Measurements from ENCODE around the gene FGF19. TPM values are rescaled to one million over a fixed set of nuclear protein-coding genes. Genes with fewer than 3 reads are reported as not detected.
A peak's percentile ranks its signal among the peaks of the same experiment; 100 is the strongest.

The FGF19 gene
- total RNA-seq, 2 donors from 2014 or later = not detected

DNA sequence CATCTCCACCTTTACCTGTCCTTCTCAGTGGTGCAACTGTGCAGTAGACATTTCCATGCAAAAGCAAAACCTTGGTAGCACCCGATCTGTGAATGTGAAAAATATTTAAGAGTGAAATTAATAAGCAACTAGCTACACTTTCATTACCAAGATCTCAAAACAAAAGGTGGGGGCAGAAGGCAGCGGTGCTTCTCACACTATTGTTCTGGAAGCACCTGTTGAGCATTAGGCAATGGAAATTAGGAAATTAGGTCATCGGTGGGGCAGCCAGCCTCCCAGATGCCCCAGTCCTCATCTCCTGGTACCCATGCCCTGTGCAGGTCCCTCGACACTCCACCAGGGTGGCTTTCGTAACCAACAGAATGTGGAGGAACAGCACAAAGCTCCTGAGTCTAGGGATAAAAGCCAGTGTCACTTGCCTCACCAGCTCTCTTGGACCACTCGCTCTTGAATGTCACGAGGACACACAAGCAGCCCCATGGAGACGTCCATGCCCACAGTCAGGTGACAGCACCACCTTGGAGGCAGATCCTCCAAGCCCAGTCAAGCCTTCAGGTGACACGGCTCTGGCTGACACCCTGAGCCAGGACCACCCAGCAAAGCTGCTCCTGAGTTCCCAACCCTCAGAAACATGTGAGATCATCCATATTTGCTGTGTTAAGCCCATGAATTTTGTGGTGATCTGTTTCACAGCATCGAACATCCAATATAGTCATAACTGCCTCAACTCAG is 31.9 kb downstream of the FGF19 start:
- Histone ChIP-seq H3K4me1 (peaks cover 0 to 32% of the 10 kb centered on the region in 2 donors), H3K27me3 (no peaks in the 10 kb centered on the region), H3K27ac (no peak overlapping the region), H3K4me3 (no peak overlapping the region), H3K9me3 (no peaks in the 10 kb centered on the region), H3K36me3 (peaks cover 29% of the 10 kb centered on the region)
- no peak for DNase-seq (ENCODE audit: low spot score)
- TF ChIP-seq, protein P1, sequence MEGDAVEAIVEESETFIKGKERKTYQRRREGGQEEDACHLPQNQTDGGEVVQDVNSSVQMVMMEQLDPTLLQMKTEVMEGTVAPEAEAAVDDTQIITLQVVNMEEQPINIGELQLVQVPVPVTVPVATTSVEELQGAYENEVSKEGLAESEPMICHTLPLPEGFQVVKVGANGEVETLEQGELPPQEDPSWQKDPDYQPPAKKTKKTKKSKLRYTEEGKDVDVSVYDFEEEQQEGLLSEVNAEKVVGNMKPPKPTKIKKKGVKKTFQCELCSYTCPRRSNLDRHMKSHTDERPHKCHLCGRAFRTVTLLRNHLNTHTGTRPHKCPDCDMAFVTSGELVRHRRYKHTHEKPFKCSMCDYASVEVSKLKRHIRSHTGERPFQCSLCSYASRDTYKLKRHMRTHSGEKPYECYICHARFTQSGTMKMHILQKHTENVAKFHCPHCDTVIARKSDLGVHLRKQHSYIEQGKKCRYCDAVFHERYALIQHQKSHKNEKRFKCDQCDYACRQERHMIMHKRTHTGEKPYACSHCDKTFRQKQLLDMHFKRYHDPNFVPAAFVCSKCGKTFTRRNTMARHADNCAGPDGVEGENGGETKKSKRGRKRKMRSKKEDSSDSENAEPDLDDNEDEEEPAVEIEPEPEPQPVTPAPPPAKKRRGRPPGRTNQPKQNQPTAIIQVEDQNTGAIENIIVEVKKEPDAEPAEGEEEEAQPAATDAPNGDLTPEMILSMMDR (IDR thresholded peaks at IDR 0.05) = no peak

DNA sequence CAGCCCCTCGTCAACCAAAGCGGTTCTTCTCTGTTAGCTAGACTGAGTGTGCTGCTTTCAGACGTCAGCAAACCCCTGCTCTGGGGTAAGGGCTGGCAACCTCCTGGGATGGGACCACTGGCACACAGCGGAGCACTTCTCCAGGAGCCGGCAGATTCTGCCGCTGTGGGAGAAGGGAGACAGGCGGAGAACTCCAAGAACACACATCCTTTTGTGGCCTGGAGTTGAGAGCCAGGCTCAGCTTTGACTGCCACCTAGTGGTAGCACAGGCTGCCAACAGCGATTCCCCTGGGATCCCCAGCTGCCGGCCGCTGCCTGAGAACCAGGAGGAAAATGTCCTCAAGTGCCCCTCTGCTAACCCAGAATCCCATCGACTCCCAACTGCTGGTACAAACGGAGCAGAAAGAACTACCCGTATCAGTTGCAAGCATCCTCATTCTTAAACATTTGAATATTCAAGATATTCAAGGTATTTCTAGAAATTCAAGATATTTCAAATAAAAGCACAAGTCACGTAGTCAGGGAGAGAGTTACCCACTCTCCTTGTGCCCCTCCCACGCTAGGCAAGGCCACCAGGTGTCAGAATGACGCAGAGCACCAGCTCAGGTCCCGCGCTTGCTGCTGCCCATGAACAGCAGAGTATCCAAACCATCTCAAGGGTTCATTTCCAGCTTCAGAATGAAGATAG is 33.5 kb downstream of the FGF19 start:
- no peaks in the 10 kb centered on the region for H3K9me3 ChIP-seq
- H3K4me1 ChIP-seq = peaks cover 0 to 28% of the 10 kb centered on the region in 2 donors
- H3K27me3 ChIP-seq = no peaks in the 10 kb centered on the region
- H3K27ac ChIP-seq = no peak overlapping the region
- DNase-seq (ENCODE audit: low spot score) = peak; percentile 88
- TF ChIP-seq, protein P1 (IDR thresholded peaks at IDR 0.05) = peak; percentile 93 to 94
- H3K36me3 ChIP-seq = peaks cover 35% of the 10 kb centered on the region
- no peak overlapping the region for H3K4me3 ChIP-seq

DNA sequence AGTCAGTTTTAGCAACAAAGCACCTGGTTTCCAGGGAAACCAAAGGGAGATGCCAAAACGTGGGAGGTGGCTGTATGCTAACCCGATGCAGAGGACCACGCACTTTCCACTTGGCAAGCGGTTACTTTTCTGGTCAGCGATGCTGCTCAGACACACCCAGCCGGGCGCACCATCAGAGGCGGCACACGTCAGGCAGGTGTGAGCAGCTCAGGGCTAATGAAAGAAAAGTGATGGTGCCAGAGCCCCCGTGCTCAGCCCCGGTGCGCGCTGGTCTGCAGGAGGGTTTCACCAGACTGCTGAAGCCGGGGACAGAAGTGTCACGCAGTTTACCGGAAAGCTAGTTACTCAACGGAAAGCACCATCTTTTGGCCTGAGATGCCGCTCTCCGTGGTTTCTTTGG is 34.3 kb downstream of the FGF19 start:
- H3K27ac ChIP-seq = no peak overlapping the region
- no peak for DNase-seq (ENCODE audit: low spot score)
- H3K4me3 ChIP-seq = no peak overlapping the region
- TF ChIP-seq, protein P1 (IDR thresholded peaks at IDR 0.05) = no peak
- H3K9me3 ChIP-seq = no peaks in the 10 kb centered on the region
- H3K27me3 ChIP-seq = no peaks in the 10 kb centered on the region
- H3K4me1 ChIP-seq = peaks cover 0 to 26% of the 10 kb centered on the region in 2 donors
- peaks cover 42% of the 10 kb centered on the region for H3K36me3 ChIP-seq

DNA sequence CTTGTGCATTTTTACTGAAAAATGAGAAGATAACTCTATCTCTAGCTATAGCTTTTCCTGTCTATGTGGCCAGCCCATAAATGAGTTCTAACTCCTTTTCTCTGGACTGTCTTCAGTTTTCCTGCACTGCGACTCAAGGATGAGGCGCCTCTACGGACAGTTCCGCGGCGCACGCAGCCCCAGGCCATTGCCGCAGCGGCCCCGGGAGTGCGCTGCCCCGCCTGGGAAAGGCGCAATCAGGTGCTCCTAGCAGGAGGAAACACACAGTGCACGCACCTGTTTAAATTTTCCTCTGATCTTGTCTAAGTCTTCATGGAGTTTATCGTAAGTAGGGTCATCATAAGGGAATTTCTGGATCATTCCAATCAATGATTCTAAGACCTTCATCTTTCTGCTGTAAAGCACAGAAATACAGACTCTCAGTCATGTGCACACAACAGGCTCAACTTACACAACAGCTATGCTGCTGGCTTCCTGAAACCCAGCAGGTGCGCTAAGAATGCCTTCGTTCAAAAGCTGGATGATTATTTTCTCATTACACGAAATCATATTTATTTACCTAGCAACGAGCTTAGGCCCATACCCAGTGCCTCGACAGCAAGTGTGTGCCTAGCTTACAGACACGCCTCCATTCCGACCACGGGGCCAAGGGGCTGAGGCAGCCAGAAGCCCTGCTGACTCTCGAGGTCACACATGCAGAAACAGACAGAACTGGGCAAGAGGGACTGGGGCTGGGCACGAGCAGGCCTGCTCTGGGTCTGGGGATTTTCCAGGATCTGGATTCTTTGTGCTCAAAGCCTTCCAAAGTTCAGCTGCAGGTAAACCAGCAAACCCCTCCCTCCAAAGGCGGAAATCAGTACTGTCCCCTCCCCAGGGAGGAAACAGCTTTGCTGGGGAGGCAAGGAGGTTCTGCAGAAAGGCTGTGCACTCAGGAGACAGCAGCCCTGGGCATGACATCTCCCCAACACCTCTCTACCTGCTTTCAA is 35.9 kb downstream of the FGF19 start:
- no peaks in the 10 kb centered on the region for H3K9me3 ChIP-seq
- H3K4me1 ChIP-seq = peaks cover 0 to 12% of the 10 kb centered on the region in 2 donors
- no peak overlapping the region for H3K27ac ChIP-seq
- DNase-seq (ENCODE audit: low spot score) = no peak
- peaks cover 57% of the 10 kb centered on the region for H3K36me3 ChIP-seq
- TF ChIP-seq, protein P1 (IDR thresholded peaks at IDR 0.05) = no peak
- no peaks in the 10 kb centered on the region for H3K27me3 ChIP-seq
- H3K4me3 ChIP-seq = no peak overlapping the region

DNA sequence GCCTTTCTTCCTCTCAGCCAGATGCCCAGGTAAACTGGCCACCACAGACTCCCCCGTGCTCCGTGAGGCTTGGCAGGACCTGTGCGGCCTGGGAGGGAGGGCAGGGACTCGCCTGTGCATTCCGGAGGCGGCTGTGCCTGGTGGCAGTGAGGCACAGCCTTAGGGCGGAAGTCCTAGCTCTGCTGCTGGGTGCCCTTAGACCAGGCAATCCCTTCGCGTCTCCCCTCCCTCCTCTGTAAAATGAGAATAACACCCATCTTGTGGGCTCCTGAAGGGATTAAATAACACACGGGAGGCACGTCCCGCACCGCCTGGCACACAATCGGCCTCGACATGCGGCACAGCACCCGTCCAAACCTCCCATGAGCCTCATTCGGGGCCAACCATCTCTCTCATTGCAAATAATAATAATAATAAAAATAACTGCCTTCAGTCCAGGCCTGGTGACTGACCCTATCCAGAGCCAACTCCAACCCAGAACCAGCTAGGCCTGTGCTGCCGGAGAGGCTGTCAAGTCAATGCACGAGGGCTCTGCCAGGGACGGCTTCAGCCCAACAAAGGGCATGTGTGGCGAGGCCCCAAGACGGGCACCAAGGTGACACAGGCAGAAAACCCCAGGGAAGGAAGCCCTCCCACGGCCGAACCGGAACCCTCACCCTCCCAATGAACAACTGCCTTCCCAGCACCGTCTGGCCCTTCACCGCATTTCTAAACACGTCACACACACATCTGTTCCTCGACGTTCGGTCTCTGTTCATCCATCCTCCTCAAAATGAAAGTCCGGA is 36.9 kb downstream of the FGF19 start:
- Histone ChIP-seq H3K4me3 (no peak overlapping the region), H3K9me3 (no peaks in the 10 kb centered on the region), H3K4me1 (peaks cover 0 to 12% of the 10 kb centered on the region in 2 donors), H3K27ac (no peak overlapping the region), H3K36me3 (peaks cover 53% of the 10 kb centered on the region), H3K27me3 (no peaks in the 10 kb centered on the region)
- TF ChIP-seq, protein P1 (IDR thresholded peaks at IDR 0.05) = no peak
- no peak for DNase-seq (ENCODE audit: low spot score)
